ENCODE data around the gene ANKRD13B.

DNA sequence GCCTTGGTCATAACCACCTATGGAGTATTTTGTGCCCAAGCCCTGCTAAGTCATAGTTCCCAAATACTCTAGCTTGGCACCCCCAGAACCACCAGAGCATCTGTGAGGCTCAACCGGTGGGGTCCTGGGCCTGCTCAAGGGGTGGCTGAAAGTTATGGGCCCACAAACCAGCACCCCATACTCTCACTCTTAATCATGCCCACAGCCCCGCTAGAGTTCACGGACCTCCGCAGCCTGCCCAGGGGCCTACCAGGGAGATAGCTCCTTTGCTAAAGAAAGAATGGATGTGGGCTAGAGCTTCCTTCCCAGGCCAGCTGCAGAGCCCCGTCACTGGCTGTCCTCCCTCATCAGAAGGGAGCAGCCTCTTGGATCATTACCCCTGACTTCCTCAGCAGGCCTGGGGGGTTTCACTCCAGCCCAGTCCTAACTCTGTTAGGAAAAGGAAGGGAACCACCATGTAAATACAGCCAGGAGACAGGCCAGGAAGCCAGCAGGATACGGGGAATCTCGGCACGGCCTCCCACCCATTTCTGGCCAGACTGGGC, 4.8 kb upstream of the ANKRD13B start:
- TF ChIP-seq, protein P1, sequence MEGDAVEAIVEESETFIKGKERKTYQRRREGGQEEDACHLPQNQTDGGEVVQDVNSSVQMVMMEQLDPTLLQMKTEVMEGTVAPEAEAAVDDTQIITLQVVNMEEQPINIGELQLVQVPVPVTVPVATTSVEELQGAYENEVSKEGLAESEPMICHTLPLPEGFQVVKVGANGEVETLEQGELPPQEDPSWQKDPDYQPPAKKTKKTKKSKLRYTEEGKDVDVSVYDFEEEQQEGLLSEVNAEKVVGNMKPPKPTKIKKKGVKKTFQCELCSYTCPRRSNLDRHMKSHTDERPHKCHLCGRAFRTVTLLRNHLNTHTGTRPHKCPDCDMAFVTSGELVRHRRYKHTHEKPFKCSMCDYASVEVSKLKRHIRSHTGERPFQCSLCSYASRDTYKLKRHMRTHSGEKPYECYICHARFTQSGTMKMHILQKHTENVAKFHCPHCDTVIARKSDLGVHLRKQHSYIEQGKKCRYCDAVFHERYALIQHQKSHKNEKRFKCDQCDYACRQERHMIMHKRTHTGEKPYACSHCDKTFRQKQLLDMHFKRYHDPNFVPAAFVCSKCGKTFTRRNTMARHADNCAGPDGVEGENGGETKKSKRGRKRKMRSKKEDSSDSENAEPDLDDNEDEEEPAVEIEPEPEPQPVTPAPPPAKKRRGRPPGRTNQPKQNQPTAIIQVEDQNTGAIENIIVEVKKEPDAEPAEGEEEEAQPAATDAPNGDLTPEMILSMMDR (IDR thresholded peaks at IDR 0.05), result no peak
- TF ChIP-seq POLR2A (IDR thresholded peaks at IDR 0.05), result no peak

Measured in tibial nerve (tissue), 3 donors.